Adrenal gland (tissue), 12 donors: ENCODE measurements around the gene RPL6. TPM values are rescaled to one million over a fixed set of nuclear protein-coding genes. Genes with fewer than 3 reads are reported as not detected.
"Not testable (repeated sequence)": the region's sequence is repeated elsewhere in the genome, so short reads cannot be mapped to it uniquely, and the experiment has no call there.

Experiments used
- DNase-seq, 7 donors: peaks; one replicate each; pipeline ENCODE4 v3.0.0-alpha.2; 2019 to 2020
- H3K27ac ChIP-seq, 5 donors: fragments of 200-600 bp; sonication (generic) in 4 of 5; 1 replicate in 3 of 5; 2 replicates in 2 of 5; pipeline versions ENCODE4 v1.5.1 to v1.8.0; 2016 to 2020; ENCODE audit warnings: mild to moderate bottlenecking in 1 of 5
- H3K27me3 ChIP-seq: fragments of 200-600 bp; 2 replicates; pipeline ENCODE4 v1.8.0; 2021
- H3K36me3 ChIP-seq, 2 donors: fragments of 200-600 bp; replicated peaks in 1 of 2; 1 replicate in 1 of 2; 2 replicates in 1 of 2; pipeline versions ENCODE4 v1.5.1 to v1.8.0; 2018 to 2022
- H3K4me1 ChIP-seq, 2 donors: fragments of 200-600 bp; replicated peaks in 1 of 2; 1 replicate in 1 of 2; 2 replicates in 1 of 2; pipeline versions ENCODE4 v1.5.1 to v1.8.0; 2018 to 2021
- H3K4me3 ChIP-seq, 4 donors: fragments of 200-600 bp; sonication (generic) in 3 of 4; one replicate each; pipeline ENCODE4 v1.5.1; 2016 to 2018
- H3K9me3 ChIP-seq, 3 donors: fragments of 200-600 bp; sonication (generic) in 1 of 3; replicated peaks in 1 of 3; 1 replicate in 2 of 3; 2 replicates in 1 of 3; pipeline versions ENCODE4 v1.5.1 to v1.8.0; 2016 to 2021
- POLR2A ChIP-seq, 2 donors: fragments of 450-650 bp; IDR thresholded peaks; one replicate each; pipeline ENCODE4 v1.6.1; 2017; ENCODE audit warnings: antibody characterized with exemption in 2 of 2, mild to moderate bottlenecking in 2 of 2, moderate library complexity in 1 of 2
- WGBS, 4 donors: extraction: QIAGEN DNeasy Blood & Tissue Kit in 2 of 4; methylation state at CpG; one replicate each; pipeline versions ENCODE4 v1.1.5 to v1.1.7; 2013 to 2017; 5-methylcytosine and 5-hydroxymethylcytosine counted together
- intact Hi-C, 2 donors: fragments of 100-400 bp; cut with DNase I; formaldehyde crosslinking; loops; one replicate each; pipeline versions ENCODE4 v1.14.1 to v1.15.0; 2022 to 2023
- polyA plus RNA-seq, 3 donors: library from polyadenylated mRNA; stranded (reverse); fragments of 200-250 nt in 2 of 3; fragments of 350-450 nt in 1 of 3; fragmentation: Illumina TruSeq in 1 of 3; extraction: RNeasy Lipid Tissue Mini Kit (QIAGEN cat#74804) in 1 of 3; gene quantifications; one replicate each; pipeline ENCODE4 v1.2.3, GENCODE V29; 2013 to 2014
- total RNA-seq, 9 donors: library from RNA; depleted of rRNA in 4 of 9; stranded (reverse); fragments of >200 nt in 4 of 9; fragments of 120-200 nt in 1 of 9; fragmentation: NEBNext Ultra II Directional in 1 of 9; extraction: Animal tissue kit (Norgen Biotek cat#: 25700) in 1 of 9; gene quantifications; one replicate each; pipeline versions ENCODE4 v1.1.0 to v1.2.4, GENCODE V29; 2013 to 2023
- TF ChIP-seq, protein P1 (sequence below), 6 experiments: fragments of 450-650 bp in 4 of 6; fragments of 200-600 bp in 2 of 6; sonication (generic) in 1 of 6; IDR thresholded peaks; 1 replicate in 5 of 6; 2 replicates in 1 of 6; pipeline versions ENCODE4 v1.5.1 to v1.8.0; 2016 to 2021; ENCODE audit warnings: antibody characterized with exemption in 6 of 6, mild to moderate bottlenecking in 2 of 6, moderate library complexity in 1 of 6
- donor health status: healthy with polysubstance abuse.
- donor health status: Bipolar disorder and iron deficiency.
- donor health status: DM: yes; HTN: yes; CAD: no.
- donor health status: DM: no; HTN: no; CAD: no.
- donor health status: DM: no; HTN: no; CAD: no.
- donor health status: DM: yes; HTN: yes; CAD: no.

RPL6 gene
- total and polyA plus RNA-seq, 12 donors = 976 to 2,265 (median 1,369) TPM

DNA sequence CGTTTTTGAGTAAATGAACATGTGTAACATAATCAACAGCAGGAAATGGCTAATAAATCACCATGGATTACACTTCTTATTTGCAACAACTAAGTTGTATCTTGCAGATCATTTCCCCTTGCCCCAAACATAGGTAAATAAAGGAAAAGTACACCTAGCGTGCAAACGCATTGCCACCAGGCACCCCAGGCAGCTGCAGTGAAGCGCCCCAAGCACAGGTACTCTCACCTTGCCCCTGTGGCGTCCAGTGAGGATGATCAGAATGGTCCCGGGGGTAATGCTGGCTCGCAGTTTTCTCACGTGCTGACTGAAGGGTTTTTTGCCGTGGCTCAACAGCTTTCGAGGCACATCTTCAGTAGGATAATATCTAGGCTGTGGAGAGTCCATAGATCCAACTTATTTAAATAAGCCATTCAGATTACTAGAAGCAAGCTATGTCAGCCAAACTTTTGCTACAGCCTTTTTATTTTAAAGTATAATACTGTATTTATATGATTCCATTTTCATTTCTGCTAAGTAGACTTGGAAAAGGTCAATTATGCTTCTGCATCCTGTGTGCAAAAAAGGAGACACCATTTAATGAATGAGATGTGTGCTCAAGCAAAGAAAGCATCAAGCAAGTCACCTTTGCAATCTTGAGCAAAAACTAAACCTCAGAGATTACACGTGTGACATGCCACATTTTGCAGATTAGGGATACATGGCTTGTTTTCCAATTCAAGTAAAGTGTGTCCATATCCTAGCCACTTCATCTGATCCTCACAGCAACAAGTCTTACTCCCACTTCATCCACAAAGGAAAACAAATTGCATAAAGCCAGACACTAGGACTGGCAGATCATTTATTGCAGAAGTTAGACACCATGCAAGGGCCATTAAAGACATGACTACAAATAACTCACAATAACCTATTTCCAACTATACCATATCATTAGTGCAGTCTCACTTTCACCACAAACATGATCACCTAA, 2.6 kb downstream of the RPL6 start:
- Histone ChIP-seq H3K4me3 (no peak overlapping the region), H3K36me3 (peaks cover 0 to 40% of the 10 kb centered on the region in 2 donors), H3K27me3 (no peaks in the 10 kb centered on the region), H3K4me1 (peaks cover 11 to 17% of the 10 kb centered on the region in 2 donors), H3K27ac (no peak overlapping the region), H3K9me3 (no peaks in the 10 kb centered on the region)
- TF ChIP-seq POLR2A (IDR thresholded peaks at IDR 0.05) = no peak
- TF ChIP-seq, protein P1, sequence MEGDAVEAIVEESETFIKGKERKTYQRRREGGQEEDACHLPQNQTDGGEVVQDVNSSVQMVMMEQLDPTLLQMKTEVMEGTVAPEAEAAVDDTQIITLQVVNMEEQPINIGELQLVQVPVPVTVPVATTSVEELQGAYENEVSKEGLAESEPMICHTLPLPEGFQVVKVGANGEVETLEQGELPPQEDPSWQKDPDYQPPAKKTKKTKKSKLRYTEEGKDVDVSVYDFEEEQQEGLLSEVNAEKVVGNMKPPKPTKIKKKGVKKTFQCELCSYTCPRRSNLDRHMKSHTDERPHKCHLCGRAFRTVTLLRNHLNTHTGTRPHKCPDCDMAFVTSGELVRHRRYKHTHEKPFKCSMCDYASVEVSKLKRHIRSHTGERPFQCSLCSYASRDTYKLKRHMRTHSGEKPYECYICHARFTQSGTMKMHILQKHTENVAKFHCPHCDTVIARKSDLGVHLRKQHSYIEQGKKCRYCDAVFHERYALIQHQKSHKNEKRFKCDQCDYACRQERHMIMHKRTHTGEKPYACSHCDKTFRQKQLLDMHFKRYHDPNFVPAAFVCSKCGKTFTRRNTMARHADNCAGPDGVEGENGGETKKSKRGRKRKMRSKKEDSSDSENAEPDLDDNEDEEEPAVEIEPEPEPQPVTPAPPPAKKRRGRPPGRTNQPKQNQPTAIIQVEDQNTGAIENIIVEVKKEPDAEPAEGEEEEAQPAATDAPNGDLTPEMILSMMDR (IDR thresholded peaks at IDR 0.05) = no peak
- no peak for DNase-seq
- intact Hi-C loops = no loop called here
- WGBS, 4 donors = 71 to 77% (median 76%) methylated on average over 5 to 11 of the region's 11 CpGs

DNA sequence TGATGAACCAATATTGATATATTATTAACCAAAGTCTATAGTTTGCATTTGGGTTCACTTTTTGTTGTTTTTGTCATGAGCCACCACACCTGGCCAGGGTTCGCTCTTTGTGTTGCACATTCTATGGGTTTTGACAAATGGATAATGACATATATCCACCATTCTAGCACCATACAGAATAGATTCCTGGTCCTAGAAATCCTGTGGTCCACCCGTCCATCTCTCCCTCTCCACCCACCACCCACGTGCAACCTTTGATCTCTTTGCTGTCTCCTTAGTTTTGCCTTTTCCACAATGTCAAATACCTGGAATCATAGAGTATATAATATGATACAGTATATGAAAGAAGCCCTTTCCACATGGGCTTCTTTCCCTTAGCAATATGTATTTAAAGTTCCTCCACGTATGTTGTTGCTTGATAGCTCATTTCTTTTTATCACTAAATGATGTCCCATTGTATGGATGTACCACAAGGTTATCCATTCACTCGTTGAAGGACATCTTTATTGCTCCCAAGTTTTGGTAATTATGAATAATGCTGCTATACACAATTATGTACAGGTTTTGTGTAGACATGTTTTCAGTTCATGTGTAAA, 7.4 kb downstream of the RPL6 start:
- TF ChIP-seq POLR2A (IDR thresholded peaks at IDR 0.05) = no peak
- TF ChIP-seq, protein P1 (IDR thresholded peaks at IDR 0.05) = no peak
- DNase-seq = no peak
- Histone ChIP-seq H3K27me3 (no peaks in the 10 kb centered on the region), H3K4me3 (no peak overlapping the region), H3K9me3 (no peaks in the 10 kb centered on the region), H3K36me3 (peaks cover 0 to 27% of the 10 kb centered on the region in 2 donors), H3K27ac (no peak overlapping the region), H3K4me1 (peaks cover 0 to 1% of the 10 kb centered on the region in 2 donors)
- 53 to 62% (median 59%) methylated on average over 5 of the region's 5 CpGs for WGBS, 4 donors
- intact Hi-C loops = no loop called here

DNA sequence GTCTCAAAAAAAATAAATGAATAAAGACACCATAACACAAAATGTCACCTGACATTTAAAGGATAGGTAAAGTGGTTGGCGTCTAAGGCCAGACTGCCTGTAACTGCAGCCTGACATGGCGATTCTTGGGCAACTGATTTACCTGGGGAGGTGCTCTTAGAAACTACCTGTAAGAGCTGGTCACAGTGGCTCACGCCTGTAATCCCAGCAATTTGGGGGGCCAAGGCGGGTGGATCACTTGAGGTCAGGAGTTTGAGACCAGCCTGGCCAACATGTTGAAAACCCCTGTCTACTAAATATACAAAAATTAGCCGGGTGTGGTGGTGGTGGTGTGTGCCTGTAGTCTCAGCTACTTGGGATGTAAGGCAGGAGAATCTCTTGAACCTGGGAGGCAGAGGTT, 8.4 kb downstream of the RPL6 start:
- no peaks in the 10 kb centered on the region for H3K4me1 ChIP-seq
- no peaks in the 10 kb centered on the region for H3K9me3 ChIP-seq
- H3K27ac ChIP-seq = no peak overlapping the region
- no peak overlapping the region for H3K4me3 ChIP-seq
- H3K36me3 ChIP-seq = peaks cover 0 to 18% of the 10 kb centered on the region in 2 donors
- TF ChIP-seq POLR2A (IDR thresholded peaks at IDR 0.05) = no peak
- TF ChIP-seq, protein P1 (IDR thresholded peaks at IDR 0.05) = no peak
- intact Hi-C loops = no loop called here
- no peak for DNase-seq
- 87 to 95% (median 91%) methylated on average over 5 of the region's 5 CpGs for WGBS, 4 donors
- H3K27me3 ChIP-seq = no peaks in the 10 kb centered on the region

DNA sequence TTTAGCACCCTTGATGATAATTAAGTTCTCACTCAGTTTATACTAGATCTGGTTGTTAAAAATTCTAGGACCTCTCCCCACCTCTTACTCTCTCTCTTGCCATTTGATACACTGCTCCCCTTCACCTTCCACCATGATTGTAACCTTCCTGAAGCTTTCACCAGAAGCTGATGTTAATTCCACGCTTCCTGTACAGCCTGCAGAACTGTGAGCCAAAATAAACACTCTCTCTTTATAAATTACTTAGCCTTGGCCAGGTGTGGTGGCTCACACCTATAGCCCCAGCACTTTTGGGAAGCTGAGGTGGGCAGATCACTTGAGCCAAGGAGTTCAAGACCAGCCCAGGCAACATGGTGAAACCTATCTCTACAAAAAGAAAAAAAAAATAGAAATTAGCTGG, 16.1 kb downstream of the RPL6 start:
- Histone ChIP-seq H3K4me1 (no peaks in the 10 kb centered on the region), H3K27me3 (no peaks in the 10 kb centered on the region), H3K9me3 (no peaks in the 10 kb centered on the region), H3K36me3 (no peaks in the 10 kb centered on the region), H3K4me3 (no peak overlapping the region), H3K27ac (no peak overlapping the region)
- DNase-seq = no peak
- 74 to 83% (median 81%) methylated on average over 1 of the region's 1 CpG for WGBS, 4 donors
- intact Hi-C loops = no loop called here
- TF ChIP-seq, protein P1 (IDR thresholded peaks at IDR 0.05) = no peak
- no peak for TF ChIP-seq POLR2A (IDR thresholded peaks at IDR 0.05)

DNA sequence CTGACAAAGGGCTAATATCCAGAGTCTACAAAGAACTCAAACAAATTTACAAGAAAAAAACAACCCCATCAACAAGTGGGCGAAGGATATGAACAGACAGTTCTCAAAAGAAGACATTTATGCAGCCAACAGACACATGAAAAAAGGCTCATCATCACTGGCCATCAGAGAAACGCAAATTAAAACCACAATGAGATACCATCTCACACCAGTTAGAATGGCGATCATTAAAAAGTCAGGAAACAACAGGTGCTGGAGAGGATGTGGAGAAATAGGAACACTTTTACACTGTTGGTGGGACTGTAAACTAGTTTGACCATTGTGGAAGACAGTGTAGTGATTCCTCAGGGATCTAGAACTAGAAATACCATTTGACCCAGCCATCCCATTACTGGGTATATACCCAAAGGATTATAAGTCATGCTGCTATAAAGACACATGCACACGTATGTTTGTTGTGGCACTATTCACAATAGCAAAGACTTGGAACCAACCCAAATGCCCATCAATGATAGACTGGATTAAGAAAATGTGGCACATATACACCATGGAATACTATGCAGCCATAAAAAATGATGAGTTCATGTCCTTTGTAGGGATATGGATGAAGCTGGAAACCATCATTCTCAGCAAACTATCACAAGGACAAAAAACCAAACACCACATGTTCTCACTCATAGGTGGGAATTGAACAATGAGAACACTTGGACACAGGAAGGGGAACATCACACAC, 19.3 kb downstream of the RPL6 start:
- not testable (repeated sequence) for H3K4me1 ChIP-seq, H3K27me3 ChIP-seq, H3K36me3 ChIP-seq, H3K4me3 ChIP-seq, H3K27ac ChIP-seq, DNase-seq, H3K9me3 ChIP-seq
- 78 to 85% (median 82%) methylated on average over 2 to 4 of the region's 4 CpGs for WGBS, 4 donors
- intact Hi-C loops = loop anchor here (5.0 to 10.0 kb wide), 2 partner anchors 193 to 195 kb away; no protein-coding TSS in a partner anchor
